Endodermal cell (in vitro differentiated cells): ENCODE measurements around the gene CCDC150. TPM values are rescaled to one million over a fixed set of nuclear protein-coding genes. Genes with fewer than 3 reads are reported as not detected.

ENCODE experiments used
- DNase-seq: peaks from one replicate; pipeline ENCODE4 v3.0.0-alpha.2; 2017
- H3K27ac ChIP-seq: 2 replicates; pipeline ENCODE4 v1.5.1; 2013; ENCODE audit warnings: mild to moderate bottlenecking, low read depth, low read length, moderate library complexity
- H3K27me3 ChIP-seq: 2 replicates; pipeline ENCODE4 v1.6.1; 2013; ENCODE audit warnings: mild to moderate bottlenecking, low read length, moderate library complexity; ENCODE audit not compliant: insufficient read depth, control insufficient read depth, poor library complexity, severe bottlenecking
- H3K36me3 ChIP-seq: 2 replicates; pipeline ENCODE4 v1.7.0; 2013; ENCODE audit warnings: mild to moderate bottlenecking, low read length, moderate library complexity; ENCODE audit not compliant: control insufficient read depth, insufficient read depth
- H3K4me1 ChIP-seq: one replicate; pipeline ENCODE4 v1.7.0; 2013; ENCODE audit warnings: low read length; ENCODE audit not compliant: control insufficient read depth, insufficient read depth
- H3K4me3 ChIP-seq: 2 replicates; pipeline ENCODE4 v1.5.1; 2013; ENCODE audit warnings: mild to moderate bottlenecking, low read length, moderate library complexity
- H3K9ac ChIP-seq: 2 replicates; pipeline ENCODE4 v1.6.1; 2013; ENCODE audit warnings: mild to moderate bottlenecking, low read length, moderate library complexity; ENCODE audit not compliant: poor library complexity, severe bottlenecking; ENCODE audit errors: extremely low read depth
- H3K9me3 ChIP-seq: 2 replicates; pipeline ENCODE4 v1.6.1; 2013; ENCODE audit warnings: mild to moderate bottlenecking, low read length, moderate library complexity; ENCODE audit not compliant: control insufficient read depth
- H3K27ac Mint-ChIP-seq: 2 replicates; pipeline ENCODE4 v1.8.0; 2020; ENCODE audit warnings: mixed read lengths
- H3K27me3 Mint-ChIP-seq: 2 replicates; pipeline ENCODE4 v1.8.0; 2021; ENCODE audit warnings: mild to moderate bottlenecking, mixed read lengths; ENCODE audit not compliant: insufficient read depth
- H3K36me3 Mint-ChIP-seq: 2 replicates; pipeline ENCODE4 v1.8.0; 2020; ENCODE audit warnings: low read depth, mixed read lengths
- H3K4me1 Mint-ChIP-seq: 2 replicates; pipeline ENCODE4 v1.8.0; 2020; ENCODE audit warnings: mixed read lengths
- H3K4me3 Mint-ChIP-seq: 2 replicates; pipeline ENCODE4 v1.8.0; 2020; ENCODE audit warnings: mild to moderate bottlenecking, moderate library complexity, mixed read lengths
- H3K9me3 Mint-ChIP-seq: 2 replicates; pipeline ENCODE4 v1.8.0; 2020; ENCODE audit warnings: mild to moderate bottlenecking, mixed read lengths
- CTCF ChIP-seq: fragments of 200-600 bp; sonication (generic); conservative IDR thresholded peaks from 2 replicates; pipeline ENCODE4 v1.5.0; 2021; ENCODE audit warnings: antibody characterized with exemption, mild to moderate bottlenecking
- WGBS, 2 experiments: methylation state at CpG; one replicate each; pipeline versions ENCODE4 v1.1.5 to v1.1.7; 2013; ENCODE audit warnings: missing lambda C conversion rate in 2 of 2, mixed read lengths in 1 of 2; ENCODE audit not compliant: insufficient coverage in 1 of 2, insufficient read length in 1 of 2; 5-methylcytosine and 5-hydroxymethylcytosine counted together
- total RNA-seq, 2 donors: library from RNA; stranded (reverse); fragmentation: NEBNext Ultra II Directional in 1 of 2; extraction: Animal tissue kit (Norgen Biotek cat#: 25700) in 1 of 2; gene quantifications; 2 replicates in 1 of 2; 3 replicates in 1 of 2; pipeline ENCODE4 v1.2.1, GENCODE V29; 2021

CCDC150 gene
- total RNA-seq, 2 donors from 2014 or later, result 25.4 to 42.9 TPM

GRCh38 chr2:196660244-196660643, 20.7 kb downstream of the CCDC150 start:
- Mint-ChIP-seq H3K9me3 (no peaks in the 10 kb centered on the region), H3K4me3 (no peak overlapping the region), H3K36me3 (peaks cover 16% of the 10 kb centered on the region), H3K4me1 (no peaks in the 10 kb centered on the region), H3K27ac (no peak overlapping the region), H3K27me3 (no peaks in the 10 kb centered on the region)
- H3K9me3 ChIP-seq, result no peaks in the 10 kb centered on the region
- WGBS, 2 experiments, result 94 to 100% methylated on average over 3 of the region's 3 CpGs
- no peak for DNase-seq
- H3K27me3 ChIP-seq, result no peaks in the 10 kb centered on the region
- TF ChIP-seq CTCF, result no peak
- no peak overlapping the region for H3K27ac ChIP-seq
- H3K36me3 ChIP-seq, result peaks cover 14% of the 10 kb centered on the region
- no peaks in the 10 kb centered on the region for H3K4me1 ChIP-seq
- H3K4me3 ChIP-seq, result no peak overlapping the region
- no peak overlapping the region for H3K9ac ChIP-seq

GRCh38 chr2:196670342-196670741, 30.8 kb downstream of the CCDC150 start:
- DNase-seq, result no peak
- no peaks in the 10 kb centered on the region for H3K9me3 Mint-ChIP-seq
- H3K27me3 ChIP-seq, result no peaks in the 10 kb centered on the region
- peaks cover 6% of the 10 kb centered on the region for H3K36me3 ChIP-seq
- TF ChIP-seq CTCF, result no peak
- H3K4me3 Mint-ChIP-seq, result no peak overlapping the region
- no peak overlapping the region for H3K4me3 ChIP-seq
- H3K27me3 Mint-ChIP-seq, result no peaks in the 10 kb centered on the region
- H3K9ac ChIP-seq, result no peak overlapping the region
- H3K4me1 ChIP-seq, result no peaks in the 10 kb centered on the region
- peaks cover 5% of the 10 kb centered on the region for H3K36me3 Mint-ChIP-seq
- H3K4me1 Mint-ChIP-seq, result no peaks in the 10 kb centered on the region
- no peak overlapping the region for H3K27ac ChIP-seq
- no peaks in the 10 kb centered on the region for H3K9me3 ChIP-seq
- H3K27ac Mint-ChIP-seq, result no peak overlapping the region

GRCh38 chr2:196675963-196676362, 36.4 kb downstream of the CCDC150 start:
- no peaks in the 10 kb centered on the region for H3K9me3 Mint-ChIP-seq
- no peak overlapping the region for H3K4me3 Mint-ChIP-seq
- H3K27ac Mint-ChIP-seq, result no peak overlapping the region
- Histone ChIP-seq H3K9me3 (no peaks in the 10 kb centered on the region), H3K9ac (no peak overlapping the region), H3K27me3 (no peaks in the 10 kb centered on the region), H3K27ac (no peak overlapping the region), H3K4me1 (no peaks in the 10 kb centered on the region), H3K36me3 (peaks cover 27% of the 10 kb centered on the region), H3K4me3 (no peak overlapping the region)
- TF ChIP-seq CTCF, result no peak
- no peaks in the 10 kb centered on the region for H3K4me1 Mint-ChIP-seq
- H3K36me3 Mint-ChIP-seq, result peaks cover 33% of the 10 kb centered on the region
- 92 to 100% methylated on average over 3 of the region's 3 CpGs for WGBS, 2 experiments
- DNase-seq, result no peak
- no peaks in the 10 kb centered on the region for H3K27me3 Mint-ChIP-seq
